NB4 (cell line): ENCODE measurements around the gene MDN1.
"Not testable (repeated sequence)": the region's sequence is repeated elsewhere in the genome, so short reads cannot be mapped to it uniquely, and the experiment has no call there.

ENCODE experiments used
- DNase-seq: peaks from one replicate; pipeline ENCODE4 v3.0.0; 2010; ENCODE audit warnings: low read depth
- H3K4me3 ChIP-seq: one replicate; pipeline ENCODE4 v1.5.1; 2011; ENCODE audit warnings: mild to moderate bottlenecking, low read depth, low read length, moderate library complexity
- CTCF ChIP-seq: IDR thresholded peaks from one replicate; pipeline ENCODE4 v1.5.1; 2012; ENCODE audit warnings: low read depth, low read length
- MAX ChIP-seq: IDR thresholded peaks from 2 replicates; pipeline ENCODE4 v1.6.1; 2011; ENCODE audit warnings: low read depth, low read length
- MYC ChIP-seq: IDR thresholded peaks from 2 replicates; pipeline ENCODE4 v1.6.1; 2011; ENCODE audit warnings: low read depth, low read length
- POLR2A ChIP-seq: IDR thresholded peaks from 2 replicates; pipeline ENCODE4 v1.6.1; 2011; ENCODE audit warnings: mild to moderate bottlenecking; ENCODE audit not compliant: insufficient read length; ENCODE audit errors: extremely low read depth

Gene MDN1

DNA sequence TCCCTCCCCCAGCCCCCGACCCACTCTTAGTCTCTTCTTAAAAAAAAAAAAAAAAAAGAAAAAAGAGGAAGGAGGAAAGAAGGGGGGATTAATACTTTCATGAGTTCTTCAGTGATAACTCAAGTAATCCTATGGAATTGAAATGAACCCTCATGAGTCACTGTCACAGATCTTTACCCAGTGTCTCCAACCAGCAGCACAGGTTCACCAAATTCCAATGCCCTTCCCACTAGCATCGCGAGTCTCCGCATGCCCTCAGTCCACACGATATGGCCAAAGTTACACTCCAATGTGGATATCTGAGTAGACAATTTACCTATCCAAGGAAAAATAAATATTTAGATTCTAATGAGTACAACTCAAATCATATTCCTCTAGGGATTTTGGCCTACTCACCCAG lies 74.5 kb downstream of the MDN1 start:
- H3K4me3 ChIP-seq = no peak overlapping the region
- no peak for TF ChIP-seq MAX
- TF ChIP-seq CTCF = no peak
- no peak for TF ChIP-seq MYC
- no peak for TF ChIP-seq POLR2A
- DNase-seq = no peak

- TF ChIP-seq MAX (no peak), POLR2A (no peak), MYC (no peak)
- DNase-seq = no peak
- H3K4me3 ChIP-seq = no peak overlapping the region
These were observed 82.7 kb downstream of the MDN1 start for GRCh38 chr6:89736893-89737292.

GRCh38 chr6:89734526-89734925 lies 85.1 kb downstream of the MDN1 start:
- no peak for TF ChIP-seq CTCF
- no peak for DNase-seq
- H3K4me3 ChIP-seq = no peak overlapping the region

DNA sequence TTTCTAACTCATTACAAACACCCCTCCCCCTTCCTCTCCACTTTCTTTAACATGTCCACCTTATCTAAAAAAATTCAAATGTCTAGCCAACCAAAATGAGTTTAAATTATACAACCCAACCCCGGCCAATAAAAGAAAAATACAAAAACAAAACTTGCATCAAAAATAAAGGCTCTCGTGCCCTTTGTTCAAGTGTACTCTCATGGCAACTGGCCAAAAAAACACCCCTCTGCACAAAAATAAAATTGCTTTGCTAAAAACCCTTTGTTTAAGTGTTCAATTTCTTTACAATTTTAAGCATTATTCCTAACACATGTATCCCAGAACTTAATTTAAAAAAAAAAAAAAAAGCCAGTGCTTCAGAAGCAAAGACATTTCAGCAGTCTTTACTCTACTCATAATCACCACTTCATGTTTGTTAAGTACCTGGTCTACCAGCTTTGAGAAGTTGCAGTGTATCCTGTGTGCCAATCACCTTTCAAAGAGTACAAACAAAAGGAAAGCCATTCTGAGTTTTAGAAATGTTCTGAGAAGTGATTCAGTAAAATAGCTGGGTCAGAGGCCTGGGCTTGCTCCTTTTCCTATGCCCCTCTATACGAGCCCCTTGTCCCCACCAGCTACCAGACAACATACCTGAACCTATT lies 87.5 kb downstream of the MDN1 start:
- TF ChIP-seq CTCF (no peak), MAX (no peak), MYC (no peak), POLR2A (no peak)
- no peak overlapping the region for H3K4me3 ChIP-seq
- DNase-seq = no peak

DNA sequence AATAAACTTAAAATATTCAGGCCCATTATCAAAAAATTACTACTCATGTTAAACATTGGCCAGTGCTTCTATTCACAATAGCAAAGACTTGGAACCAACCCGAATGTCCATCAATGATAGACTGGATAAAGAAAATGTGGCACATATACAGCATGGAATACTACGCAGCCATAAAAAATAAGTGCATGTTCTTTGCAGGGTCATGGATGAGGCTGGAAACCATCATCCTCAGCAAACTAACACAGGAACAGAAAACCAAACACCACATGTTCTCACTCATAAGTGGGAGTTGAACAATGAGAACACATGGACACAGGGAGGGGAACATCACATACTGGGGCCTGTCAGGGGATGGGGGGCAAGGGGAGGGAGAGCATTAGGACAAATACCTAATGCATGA lies 88.3 kb downstream of the MDN1 start:
- DNase-seq, H3K4me3 ChIP-seq: not testable (repeated sequence)

GRCh38 chr6:89729818-89730217 lies 89.8 kb downstream of the MDN1 start:
- H3K4me3 ChIP-seq = no peak overlapping the region
- TF ChIP-seq MYC (no peak), MAX (no peak), CTCF (no peak), POLR2A (no peak)
- DNase-seq = no peak

DNA sequence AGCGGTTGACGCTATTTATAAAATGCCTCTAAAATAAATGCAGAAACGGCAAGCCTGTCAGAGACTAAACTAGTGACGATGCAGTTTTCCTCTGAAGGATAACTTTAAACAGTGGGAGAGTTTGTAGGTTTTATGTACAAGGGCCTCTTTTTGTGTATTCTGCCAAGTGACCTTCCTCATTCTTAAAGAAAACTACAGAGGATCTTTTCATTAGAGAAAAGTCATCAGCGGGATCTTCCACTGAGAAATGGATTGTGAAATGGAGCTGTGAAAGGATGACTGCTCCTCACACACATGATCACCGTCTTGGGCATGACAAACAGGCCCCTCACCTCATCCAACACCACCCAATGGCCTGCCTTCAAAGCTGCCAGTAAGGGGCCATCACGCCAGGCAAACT lies 92.1 kb downstream of the MDN1 start:
- no peak for TF ChIP-seq CTCF
- TF ChIP-seq MAX = no peak
- no peak for TF ChIP-seq MYC
- no peak for DNase-seq

More for the DNA sequence above, 92.1 kb downstream of the MDN1 start:
- no peak overlapping the region for H3K4me3 ChIP-seq
